Measurements from ENCODE around the gene SNCA.
A peak's percentile ranks its signal among the peaks of the same experiment; 100 is the strongest.

Gene SNCA

DNA sequence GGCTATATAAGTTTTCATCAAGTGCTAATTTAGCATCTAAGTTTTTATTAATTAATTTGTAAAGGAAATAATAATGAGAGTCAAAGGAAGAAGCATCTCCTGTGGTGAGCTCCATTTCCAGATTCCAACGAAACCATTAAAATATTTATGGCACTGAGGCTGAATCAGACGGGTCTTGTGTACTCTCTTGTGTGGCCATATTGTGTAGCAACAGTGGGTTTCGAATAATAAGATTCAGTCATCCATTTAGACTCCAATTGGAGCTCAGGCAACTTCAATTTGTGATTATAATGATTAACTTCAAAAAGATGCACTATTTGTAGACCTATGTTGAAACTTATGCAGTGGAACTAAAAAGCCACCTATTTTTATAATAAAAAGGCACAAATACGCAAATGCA, 82.4 kb downstream of the SNCA start:
- no peak for DNase-seq (ENCODE audit: low read depth, low spot score)

DNA sequence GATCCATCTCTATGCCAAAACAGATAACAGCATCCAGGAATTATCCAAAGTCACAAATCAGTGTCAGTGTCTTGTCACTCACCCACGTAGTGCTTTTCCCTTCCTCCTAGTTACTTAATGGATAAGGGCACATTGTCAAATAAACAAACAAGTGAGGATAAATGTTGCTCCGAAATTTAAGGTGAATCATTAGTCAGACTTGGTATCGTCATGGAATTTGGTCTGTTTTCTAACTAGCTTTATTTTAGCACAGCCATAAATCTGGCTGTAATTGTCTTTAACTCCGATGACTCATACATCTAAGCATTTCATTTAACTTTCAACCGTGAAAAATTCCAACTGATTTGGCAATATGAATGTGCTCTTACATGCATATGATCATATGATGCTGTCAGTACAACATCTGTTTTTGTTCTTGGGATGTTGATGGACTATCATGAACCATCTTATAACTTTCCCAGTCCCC, 83.3 kb downstream of the SNCA start:
- peak; percentile 34 for DNase-seq (ENCODE audit: low read depth, low spot score)

DNA sequence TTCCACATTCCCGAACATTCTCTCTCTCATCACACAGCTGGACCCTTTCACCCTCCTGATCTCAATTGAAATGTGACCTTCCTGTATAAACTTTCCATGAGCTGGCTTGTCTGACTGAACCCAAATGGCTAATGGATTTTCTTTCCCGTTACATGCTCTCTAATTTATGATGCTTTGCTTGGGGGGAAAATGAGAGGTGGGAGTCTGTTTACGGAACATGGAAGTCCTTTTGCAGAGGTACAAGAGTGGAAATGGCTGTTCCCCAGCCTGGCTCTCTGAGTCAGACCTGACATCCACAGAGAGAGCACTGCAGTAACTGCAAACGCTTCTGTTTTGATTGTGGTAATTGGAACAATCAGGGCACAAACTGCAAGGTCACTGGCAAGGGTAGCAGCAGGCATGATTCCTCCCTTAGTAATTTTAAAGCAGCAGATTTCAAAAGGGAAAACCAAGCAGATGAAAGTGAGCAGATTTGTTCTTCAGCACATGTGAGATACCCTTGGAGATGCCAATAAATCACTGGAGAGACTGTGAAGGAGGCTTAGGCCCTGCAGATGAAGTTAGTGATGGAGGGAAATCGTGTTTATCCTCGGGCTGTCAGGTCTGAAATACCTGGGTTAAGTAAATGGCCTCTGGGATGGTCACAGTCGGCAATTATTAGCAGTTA, 83.9 kb downstream of the SNCA start:
- no peak for DNase-seq (ENCODE audit: low read depth, low spot score)

DNA sequence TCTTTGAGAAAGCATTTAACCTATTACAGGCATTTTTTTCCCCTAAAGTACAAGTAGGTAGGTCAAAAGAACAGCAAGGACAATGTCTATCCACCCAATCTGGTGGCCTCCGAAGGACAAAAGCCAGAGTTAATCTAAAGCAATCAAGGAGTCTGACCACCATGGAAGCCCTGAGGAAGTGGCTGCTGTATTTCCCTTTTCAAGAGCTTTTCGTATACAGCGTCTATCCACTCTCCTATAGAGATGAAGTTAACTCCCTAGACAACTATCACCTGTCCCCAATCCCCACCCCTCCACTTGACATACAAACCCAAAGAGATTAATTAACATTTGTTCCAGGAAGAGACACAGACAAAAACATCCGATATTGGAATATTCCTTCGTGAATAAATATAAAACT, 85.5 kb downstream of the SNCA start:
- no peak for DNase-seq (ENCODE audit: low read depth, low spot score)

DNA sequence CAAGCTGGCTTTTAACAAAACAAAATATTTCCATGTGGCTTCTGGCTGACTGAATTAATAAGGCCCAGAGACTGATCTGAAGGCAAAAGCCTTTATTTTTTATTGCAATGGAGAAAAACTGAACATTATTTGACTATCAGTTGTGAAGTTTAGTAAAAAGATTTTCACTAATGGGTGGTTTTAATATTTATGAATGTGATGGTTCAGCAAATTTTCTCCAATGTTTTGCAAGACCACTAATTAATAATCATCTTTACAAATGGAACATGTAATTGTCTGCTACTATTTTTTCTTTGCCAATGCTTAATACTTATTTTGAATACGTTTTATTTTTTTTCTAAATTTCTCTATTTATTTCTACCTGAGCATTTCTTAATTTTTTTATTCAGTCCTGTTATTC, 90.6 kb downstream of the SNCA start:
- no peak for DNase-seq (ENCODE audit: low read depth, low spot score)

DNA sequence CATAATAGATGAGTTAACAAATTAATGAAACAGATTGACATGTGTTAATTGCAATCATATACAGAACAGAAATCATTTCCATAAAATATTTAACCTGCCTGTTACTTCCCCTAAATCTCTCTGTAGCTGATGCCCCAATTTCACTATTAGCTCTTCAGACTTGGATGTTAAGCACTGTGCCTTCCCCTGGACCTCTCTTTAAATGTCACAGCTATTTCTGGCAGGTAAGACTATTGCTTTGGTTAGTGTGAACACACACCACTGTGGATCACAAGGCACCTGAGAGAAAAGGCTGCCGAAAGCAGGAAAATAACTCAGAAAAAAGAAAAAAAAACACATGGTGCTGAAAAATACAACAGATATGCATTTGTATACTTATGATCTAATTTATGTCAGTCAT, 91.3 kb downstream of the SNCA start:
- no peak for DNase-seq (ENCODE audit: low read depth, low spot score)

DNA sequence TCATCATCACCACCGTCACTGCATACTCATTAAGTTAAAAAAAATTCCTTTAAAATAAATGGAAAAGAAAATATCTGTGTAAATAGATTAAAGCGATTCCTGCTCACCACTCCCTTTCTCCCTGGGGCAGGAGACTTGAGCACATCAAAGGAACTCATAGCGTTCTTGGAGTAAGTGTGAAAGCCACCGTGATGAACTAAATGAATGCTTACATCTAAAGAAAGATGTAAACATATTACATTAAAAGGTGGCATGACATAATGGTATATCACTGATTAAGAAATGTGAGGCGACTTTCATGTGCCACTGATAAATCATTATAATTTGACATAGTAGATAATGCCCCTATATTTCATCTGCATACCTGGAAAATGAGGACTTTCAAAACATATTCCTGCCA, 92.0 kb downstream of the SNCA start:
- DNase-seq (ENCODE audit: low read depth, low spot score), result no peak

DNA sequence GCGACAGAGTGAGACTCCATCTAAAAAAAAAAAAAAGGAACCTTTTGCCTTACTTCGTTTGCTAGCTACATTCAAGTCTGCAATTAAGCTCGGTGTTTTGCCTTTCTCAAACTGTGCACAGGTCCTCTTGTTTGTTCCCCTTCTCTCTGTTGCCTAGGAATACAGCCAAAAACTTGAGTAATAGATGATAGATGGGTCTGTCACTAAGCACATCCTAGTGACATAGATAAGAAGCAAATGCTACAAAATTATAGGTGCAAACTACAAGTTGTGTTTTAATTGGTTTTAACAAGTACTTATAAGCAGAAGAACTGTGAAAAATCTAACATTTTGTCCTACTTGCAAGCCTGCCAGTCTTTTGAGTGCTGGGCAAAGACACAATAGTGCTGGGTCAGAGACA, 95.2 kb downstream of the SNCA start:
- DNase-seq (ENCODE audit: low read depth, low spot score), result no peak

DNA sequence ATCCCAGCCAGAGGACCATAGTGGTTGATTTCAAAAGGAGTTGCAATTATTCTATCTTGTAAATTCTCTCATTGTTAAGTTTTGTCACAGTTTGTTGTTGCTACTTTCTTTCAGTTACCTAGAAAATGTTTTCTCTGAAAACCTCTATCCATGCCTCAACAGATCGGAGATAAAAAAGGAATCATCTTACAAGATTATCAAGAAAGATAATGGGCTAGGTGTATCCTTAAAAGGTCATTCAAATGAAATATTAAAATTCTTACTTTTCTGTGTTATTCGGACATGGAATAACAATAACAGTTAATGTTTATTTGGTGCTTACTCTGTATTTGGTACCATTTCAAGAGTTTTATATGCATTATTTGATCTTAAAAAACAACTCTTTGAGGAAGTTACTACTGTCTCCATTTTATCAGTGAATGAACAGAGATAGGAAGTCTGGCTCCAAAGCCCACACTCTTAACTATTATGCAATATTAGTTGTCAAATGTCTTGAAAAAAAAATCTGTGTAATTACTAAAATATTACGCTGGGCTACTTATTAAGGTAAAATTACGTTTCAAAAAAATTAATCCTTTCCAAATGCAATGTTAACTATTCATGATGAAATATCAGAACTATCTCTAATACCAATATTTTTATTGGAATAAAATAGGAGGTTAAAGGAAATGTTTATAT, 97.5 kb downstream of the SNCA start:
- DNase-seq (ENCODE audit: low read depth, low spot score), result no peak

DNA sequence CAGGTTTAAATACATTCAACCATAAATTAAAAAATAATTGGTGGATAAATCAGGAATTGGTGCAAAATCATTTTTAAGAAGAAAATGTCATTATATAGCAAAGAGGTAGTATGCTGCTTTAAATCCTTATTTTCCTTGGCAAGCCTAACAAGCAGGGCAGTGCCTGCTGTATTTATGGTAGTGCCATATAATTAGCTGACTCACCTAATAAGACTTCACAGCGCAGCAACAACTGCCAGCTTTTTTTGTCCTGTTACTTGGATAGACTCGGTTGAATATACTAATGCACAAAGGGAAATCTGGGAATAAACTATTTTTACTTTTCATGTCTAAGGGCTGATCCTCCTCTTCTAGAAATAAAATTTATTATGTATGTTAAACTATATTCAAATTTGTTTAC, 99.1 kb downstream of the SNCA start:
- DNase-seq (ENCODE audit: low read depth, low spot score), result no peak

DNA sequence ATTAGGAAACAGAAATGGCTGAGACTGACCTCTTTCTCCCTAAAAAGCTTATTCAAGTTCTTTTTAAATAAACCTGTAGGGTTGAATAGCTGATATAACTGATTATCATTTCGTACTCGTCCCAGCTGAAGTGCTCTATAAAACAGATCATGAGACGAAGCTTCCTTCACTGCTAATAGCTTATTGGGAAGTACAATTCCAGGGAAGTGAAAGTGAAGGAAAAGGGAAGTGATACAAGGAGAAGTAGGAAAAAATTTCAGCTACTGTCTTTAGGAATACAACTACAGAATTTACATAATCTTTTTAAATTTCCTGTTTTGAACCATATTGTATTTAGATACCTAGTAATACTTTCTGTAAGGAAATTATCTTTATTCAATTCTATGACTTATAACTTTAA, 103.0 kb downstream of the SNCA start:
- no peak for DNase-seq (ENCODE audit: low read depth, low spot score)

DNA sequence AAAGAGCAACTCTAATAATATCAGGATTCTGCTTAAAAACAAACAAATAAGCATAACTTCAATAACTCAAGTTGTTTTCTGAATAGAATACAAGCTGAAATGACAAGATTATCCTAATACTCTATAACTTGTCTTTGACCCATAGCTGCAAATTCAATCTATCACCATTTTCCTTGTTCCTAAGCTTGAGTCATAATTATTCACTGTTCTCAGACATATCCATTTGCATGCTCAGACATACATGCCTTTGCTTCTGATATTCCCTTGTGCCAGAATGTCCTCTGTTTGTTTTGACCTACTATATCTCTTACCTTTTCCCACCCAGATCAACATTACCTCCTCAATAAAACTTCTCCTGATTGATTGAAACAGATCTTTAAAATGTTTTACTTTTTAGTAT, 109.7 kb downstream of the SNCA start:
- DNase-seq (ENCODE audit: low read depth, low spot score), result no peak

DNA sequence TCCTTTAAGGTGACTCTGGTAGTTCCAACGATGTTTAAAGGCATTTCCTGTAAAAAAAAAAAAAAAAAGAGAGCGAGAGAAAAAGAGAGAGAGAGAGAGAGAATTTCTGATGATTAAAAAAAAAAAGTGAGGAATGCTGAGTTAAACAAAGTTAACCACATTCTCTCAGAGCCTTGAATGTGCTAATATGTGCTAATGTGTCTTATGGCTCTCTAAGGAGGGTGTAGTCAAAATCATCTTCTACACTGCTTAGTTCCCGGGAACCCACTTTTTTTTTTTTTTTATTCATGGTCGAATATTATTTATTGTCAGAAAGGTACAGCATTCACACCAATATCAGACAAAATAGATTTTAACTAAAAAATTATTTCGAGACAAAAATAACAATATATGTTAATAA, 111.7 kb downstream of the SNCA start:
- DNase-seq (ENCODE audit: low read depth, low spot score), result no peak

DNA sequence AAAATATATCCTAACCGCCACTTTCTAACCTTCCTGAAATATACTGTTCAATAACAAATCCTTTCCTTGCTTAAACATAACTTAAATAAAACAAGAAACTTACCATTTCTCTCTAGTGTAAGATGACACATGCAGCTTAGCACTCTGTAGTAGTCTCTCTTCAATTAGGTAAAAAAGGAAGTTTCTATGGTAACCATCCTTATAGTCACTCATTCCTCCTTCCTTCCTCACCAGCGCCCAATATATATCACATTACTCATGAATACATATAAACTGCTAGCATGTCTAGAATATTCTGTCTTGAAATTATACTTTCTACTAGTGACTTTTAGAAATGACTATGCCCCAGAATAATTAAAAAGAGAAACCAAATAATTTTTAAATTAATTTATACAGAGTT, 112.2 kb downstream of the SNCA start:
- no peak for DNase-seq (ENCODE audit: low read depth, low spot score)

DNA sequence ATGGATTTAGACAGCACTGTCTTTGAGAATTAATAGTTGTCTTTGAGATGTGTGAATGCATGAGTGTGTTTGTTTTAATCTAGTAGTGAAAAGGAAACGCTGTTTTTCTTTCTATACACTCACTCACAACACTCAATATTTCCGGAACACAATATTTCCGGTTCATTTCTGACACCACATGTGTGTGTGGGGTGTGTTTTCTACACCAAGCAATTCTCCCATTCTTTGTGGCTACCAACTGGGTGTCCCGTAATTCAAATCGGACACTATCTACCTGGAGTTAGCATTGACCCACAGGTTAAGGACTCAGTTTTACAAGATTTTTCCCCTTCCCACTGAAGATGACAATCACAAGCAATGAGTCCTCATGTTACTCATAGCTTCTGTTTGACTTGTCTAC, 113.9 kb downstream of the SNCA start:
- no peak for DNase-seq (ENCODE audit: low read depth, low spot score)

DNA sequence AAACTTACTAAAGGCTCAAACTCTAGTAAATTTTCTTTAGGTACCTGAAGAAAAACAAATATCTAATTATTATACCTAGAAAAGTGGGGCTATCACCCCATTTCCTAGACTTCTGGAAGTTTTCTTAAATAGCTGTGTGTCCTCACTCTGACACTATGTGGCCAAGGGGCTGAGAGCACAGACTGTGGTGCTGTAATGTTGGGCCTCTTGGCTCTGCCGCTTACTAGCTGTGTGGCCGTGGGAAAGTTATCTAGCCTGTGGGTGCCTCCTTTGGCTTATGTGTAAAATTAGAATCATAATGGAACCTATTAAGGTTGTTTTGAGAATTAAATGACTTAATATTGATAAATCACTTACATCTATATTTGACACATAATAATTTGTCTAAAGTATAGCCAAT, 114.4 kb downstream of the SNCA start:
- DNase-seq (ENCODE audit: low read depth, low spot score), result no peak

DNA sequence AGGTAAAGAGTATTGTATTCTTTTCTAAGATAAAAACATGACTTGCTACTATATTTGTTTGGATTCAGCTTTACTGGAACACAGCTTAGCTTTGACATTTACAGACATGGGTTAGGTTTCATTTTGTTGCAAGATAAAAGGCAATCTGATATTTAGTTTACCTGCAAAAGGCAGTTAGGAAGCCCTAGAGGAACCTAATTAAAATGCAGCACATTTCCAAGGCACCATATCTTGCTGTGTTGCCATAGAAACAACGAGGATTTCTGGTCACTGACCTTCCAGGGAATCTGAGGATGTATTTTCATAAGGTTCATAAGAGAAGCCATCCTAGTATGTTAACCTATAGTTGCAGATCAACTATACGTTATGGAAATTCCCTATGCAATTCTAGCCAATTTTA, 116.0 kb downstream of the SNCA start:
- DNase-seq (ENCODE audit: low read depth, low spot score), result no peak

DNA sequence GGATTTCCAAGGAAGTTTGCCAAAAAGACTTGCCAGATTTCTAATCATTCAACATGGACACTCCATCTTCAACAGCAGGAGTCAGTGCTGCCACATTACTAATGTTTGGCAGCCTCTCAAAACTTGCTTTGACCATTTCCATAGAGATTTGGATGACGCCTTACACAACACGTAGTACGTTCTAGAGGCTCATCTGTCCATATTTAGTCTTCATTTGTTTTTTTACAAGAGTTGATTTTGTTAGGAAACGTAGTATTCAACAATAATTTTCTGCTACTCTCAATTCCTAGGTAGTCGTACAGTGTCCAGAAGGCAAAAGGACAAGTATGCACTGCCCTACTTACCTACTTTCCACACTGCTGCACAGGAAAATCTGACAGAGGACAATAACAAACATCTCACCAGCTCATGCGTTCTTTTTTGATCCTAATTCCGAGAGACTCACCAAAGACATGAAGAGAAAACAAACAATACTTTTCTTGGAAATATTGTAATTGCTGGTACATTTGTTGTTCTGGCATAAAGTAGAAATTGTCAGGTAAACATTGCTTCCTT, 117.3 kb downstream of the SNCA start:
- no peak for DNase-seq (ENCODE audit: low read depth, low spot score)

DNA sequence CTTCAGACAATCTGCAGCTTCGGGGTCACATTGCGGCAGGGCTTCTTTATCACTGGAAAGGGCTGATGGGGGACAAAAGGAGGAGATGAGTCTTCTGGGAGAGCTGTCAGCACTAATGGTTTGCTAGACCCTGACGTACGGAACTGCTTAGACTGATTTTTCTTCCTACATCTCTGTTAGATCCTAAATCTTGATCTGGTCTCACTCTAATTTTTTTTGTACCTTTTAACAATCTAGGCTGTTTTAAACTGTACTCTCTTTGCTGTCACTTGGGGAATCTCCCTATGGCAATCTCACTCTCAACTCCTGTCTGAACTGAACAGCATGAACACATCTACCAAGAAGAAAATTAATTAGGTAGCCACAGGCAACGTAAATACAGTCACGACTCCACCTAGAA, 120.1 kb downstream of the SNCA start:
- no peak for DNase-seq (ENCODE audit: low read depth, low spot score)

DNA sequence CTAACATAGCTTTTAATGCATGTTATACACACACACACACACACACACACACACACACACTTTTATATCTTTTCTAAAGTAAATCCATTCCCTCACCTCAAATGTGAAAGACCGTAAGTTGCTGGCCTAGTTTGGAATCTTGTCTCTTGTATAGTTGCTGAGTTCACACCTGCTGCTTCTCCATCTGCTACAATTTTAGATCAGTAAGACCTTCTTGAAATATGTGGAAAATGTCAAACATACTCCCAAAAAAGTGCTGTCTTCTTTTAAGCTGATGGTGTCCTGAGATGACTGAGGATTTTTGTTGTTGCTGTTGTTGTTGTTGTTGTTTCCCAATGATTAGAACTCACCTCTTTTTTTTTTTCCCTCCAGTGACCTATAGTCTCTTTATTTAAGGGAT, 121.3 kb downstream of the SNCA start:
- no peak for DNase-seq (ENCODE audit: low read depth, low spot score)

DNA sequence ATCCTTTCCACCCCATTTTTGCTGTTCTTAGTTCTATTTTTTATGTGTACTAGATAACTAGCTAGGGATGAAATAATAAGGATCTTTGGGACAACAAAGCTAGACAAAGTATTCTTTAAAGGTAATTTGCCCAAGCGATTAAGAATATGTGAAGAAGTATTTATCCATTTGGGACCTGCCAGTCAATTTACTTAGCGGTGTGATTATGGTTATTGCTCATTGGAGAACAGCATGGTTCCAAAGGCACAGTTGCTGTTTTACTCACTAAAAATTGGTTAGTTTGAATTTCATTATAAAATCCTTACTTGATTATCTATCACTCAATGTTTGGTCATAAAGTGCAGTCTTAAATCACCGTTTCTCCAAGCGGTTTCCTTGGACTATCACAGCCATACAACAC, 124.1 kb downstream of the SNCA start:
- DNase-seq (ENCODE audit: low read depth, low spot score), result no peak

DNA sequence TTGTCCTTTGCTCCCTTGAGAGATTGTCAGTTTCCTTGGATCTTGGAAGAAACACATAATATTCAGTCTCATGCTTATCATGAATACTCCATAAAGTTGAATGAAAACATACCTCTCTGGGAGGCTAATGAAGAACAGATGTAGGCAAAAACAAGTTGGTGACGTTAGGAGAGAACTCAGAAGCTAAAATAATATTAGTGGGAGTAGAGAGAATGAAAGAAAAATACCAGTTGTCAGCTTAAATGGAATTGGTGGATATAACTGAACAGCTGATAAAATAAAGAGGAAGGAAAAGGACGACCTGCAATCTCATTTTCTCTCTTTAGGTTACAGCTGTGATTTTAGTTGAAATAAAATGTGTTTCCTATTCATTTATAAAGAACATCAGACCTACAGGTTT, 124.8 kb downstream of the SNCA start:
- peak; percentile 86 for DNase-seq (ENCODE audit: low read depth, low spot score)

DNA sequence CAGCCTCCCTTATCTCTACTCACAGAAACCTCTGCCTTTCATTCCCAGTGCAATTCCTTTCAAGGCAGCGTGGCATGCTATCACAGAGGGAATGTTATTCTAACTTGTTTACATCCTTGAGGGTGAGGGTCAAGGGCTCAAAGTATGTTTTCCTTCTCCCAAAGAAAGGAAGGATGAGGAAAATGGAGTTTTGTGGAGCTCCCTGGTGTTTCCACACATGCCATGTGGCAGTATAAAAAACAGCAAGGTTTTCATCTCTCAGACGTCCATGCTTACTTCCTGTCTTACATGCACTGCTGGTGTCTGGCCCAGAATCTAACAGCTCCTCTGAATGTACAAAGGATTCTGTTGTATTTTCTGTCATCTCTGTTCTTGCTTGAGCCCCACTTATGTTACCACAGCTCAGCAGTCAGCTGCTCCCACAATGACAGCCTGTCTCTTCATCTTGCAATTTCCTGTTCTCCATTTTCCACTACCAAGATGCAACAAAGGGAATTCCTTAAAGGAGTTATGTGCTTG, 128.0 kb downstream of the SNCA start:
- peak; percentile 55 for DNase-seq (ENCODE audit: low read depth, low spot score)

Measured in brain pericyte (primary cell).